Right lung (tissue), 10 donors: ENCODE data around the gene CLP1. TPM values are rescaled to one million over a fixed set of nuclear protein-coding genes. Genes with fewer than 3 reads are reported as not detected.

Source experiments
- DNase-seq, 2 donors: peaks; one replicate each; pipeline ENCODE4 v3.0.0-alpha.2; 2013
- long read RNA-seq, 8 donors: transcript quantifications; one replicate each; lab custom pipeline, GENCODE V29; 2026
- polyA plus RNA-seq, 5 donors: library from polyadenylated mRNA; unstranded; fragments of 120-200 nt; gene quantifications; one replicate each; pipeline versions ENCODE4 v1.2.1 to v1.2.3, GENCODE V29; 2013; ENCODE audit warnings: inconsistent platforms in 1 of 5, low replicate concordance in 1 of 5; ENCODE audit not compliant: insufficient read length in 5 of 5, insufficient read depth in 1 of 5

CLP1 gene
- polyA plus RNA-seq, result 10 to 100 TPM; 12.1 to 16.0 (median 12.8) TPM
- long read RNA-seq, donor 1, transcript CLP1-205 (3 exons, 2,435 nt), result major isoform, 10 of 15 reads
- long read RNA-seq, donor 1, partial matches to known transcripts, result 5 of 15 reads
- long read RNA-seq, donor 1, other reads (novel, unspliced or antisense), result 0 of 15 reads
- long read RNA-seq, donor 2, transcript CLP1-205 (3 exons, 2,435 nt), result major isoform, 8 of 8 reads
- long read RNA-seq, donor 2, partial matches to known transcripts, result 0 of 8 reads
- long read RNA-seq, donor 2, other reads (novel, unspliced or antisense), result 0 of 8 reads
- long read RNA-seq, donor 3, transcript CLP1-205 (3 exons, 2,435 nt), result major isoform, 7 of 12 reads
- long read RNA-seq, donor 3, partial matches to known transcripts, result 5 of 12 reads
- long read RNA-seq, donor 3, other reads (novel, unspliced or antisense), result 0 of 12 reads
- long read RNA-seq, donor 4, partial matches to known transcripts, result 0 of 2 reads
- long read RNA-seq, donor 4, other reads (novel, unspliced or antisense), result 0 of 2 reads
- long read RNA-seq, donor 5, transcript CLP1-205 (3 exons, 2,435 nt), result major isoform, 5 of 6 reads
- long read RNA-seq, donor 5, partial matches to known transcripts, result 0 of 6 reads
- long read RNA-seq, donor 5, other reads (novel, unspliced or antisense), result 0 of 6 reads
- long read RNA-seq, donor 6, transcript CLP1-205 (3 exons, 2,435 nt), result major isoform, 10 of 10 reads
- long read RNA-seq, donor 6, partial matches to known transcripts, result 0 of 10 reads
- long read RNA-seq, donor 6, other reads (novel, unspliced or antisense), result 0 of 10 reads
- long read RNA-seq, donor 7, partial matches to known transcripts, result 0 of 4 reads
- long read RNA-seq, donor 7, other reads (novel, unspliced or antisense), result 0 of 4 reads
- long read RNA-seq, donor 8, transcript CLP1-205 (3 exons, 2,435 nt), result major isoform, 5 of 5 reads
- long read RNA-seq, donor 8, partial matches to known transcripts, result 0 of 5 reads
- long read RNA-seq, donor 8, other reads (novel, unspliced or antisense), result 0 of 5 reads

DNA sequence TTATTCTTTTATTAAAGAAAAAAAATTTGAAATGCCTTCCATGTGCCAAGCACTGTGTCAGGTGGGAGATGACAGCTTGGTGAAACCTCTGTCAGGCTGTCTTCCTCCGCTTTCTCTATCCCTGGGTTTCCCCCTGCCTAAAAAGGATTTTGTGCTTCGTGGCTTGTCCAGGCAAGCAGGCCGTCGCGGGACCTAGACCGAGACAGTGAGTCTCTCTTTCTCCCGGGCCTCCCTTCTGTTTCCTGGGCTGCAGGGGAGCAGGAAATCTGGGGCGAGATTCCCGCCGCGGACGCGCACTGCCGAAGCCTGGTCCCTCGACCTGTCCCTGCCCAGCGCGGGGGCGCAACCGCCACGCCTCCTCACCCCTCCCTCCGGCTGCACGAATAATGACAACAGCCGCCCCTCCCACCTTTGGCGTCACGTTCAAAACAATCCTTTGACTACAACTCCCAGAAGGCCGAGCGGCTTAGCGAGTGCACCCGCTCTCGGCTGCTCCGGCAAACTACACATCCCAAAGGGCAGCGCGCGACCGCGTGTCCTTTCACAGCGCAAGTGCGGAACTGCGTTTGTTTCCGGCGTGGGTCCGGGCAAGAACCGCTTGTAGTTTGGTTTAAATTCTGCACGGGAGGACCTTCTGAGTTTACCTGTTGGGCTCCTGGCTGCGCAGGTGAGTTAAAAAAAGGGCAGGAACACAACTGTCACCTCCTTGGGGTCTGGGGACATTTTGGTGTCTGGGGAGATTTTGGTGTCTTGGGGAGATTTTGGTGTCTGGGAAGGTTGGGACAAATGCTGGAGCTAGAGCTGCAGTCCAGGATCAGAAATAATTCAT, at the start of gene CLP1:
Gene CLP1, plus strand, starts transcription at position 569 of the 829 bp plus-strand sequence. CDS start 1,715 bp downstream, outside the sequence.
- peak; percentile 99 for DNase-seq

DNA sequence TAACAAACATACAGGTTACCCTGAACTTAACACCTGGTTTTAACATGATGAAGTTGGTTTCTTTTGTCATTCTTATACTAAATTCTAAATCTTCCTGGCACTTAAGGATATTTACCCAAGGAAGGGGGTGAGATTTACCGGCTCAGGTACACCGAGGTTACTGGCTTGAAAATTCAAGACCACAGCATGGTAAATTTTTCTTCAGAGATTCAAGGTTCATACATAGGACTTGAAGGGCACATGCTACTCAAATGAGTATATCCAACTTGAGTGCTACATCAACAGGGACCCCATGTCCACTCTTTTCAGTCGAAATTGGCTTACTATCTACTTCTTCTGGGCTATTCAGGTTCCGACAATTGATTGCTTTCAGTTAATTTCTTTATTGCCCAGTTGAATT, 47.4 kb upstream of the CLP1 start:
- no peak for DNase-seq

DNA sequence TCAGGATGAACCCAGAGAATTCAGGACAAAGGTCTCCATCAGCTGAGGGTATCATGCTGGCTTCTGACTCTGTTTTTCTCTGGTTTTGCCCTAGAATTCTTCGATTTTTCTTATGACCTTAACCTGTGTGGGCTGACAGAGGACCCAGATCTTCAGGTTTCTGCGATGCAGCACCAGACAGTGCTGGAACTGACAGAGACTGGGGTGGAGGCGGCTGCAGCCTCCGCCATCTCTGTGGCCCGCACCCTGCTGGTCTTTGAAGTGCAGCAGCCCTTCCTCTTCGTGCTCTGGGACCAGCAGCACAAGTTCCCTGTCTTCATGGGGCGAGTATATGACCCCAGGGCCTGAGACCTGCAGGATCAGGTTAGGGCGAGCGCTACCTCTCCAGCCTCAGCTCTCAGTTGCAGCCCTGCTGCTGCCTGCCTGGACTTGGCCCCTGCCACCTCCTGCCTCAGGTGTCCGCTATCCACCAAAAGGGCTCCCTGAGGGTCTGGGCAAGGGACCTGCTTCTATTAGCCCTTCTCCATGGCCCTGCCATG, 43.3 kb upstream of the CLP1 start:
- DNase-seq, result no peak

DNA sequence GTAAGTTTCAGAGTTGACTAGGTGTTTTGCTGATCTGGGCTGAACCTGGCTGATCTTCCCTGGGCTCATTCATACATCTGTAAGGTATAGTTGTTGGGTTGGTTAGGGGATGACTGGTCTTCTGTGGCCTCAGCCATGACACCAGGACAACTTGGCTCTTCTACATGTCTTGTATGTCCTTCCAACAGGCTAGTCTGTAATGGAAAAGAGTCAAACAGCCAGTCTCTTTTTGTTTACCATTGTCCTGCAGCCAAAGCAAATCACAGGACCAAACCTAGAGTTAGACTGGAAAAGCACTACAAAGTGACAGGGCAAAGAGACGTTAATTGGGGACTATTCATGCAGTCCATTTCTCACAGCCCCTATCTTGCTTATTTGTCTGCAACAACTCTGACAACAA, 42.3 kb upstream of the CLP1 start:
- no peak for DNase-seq

DNA sequence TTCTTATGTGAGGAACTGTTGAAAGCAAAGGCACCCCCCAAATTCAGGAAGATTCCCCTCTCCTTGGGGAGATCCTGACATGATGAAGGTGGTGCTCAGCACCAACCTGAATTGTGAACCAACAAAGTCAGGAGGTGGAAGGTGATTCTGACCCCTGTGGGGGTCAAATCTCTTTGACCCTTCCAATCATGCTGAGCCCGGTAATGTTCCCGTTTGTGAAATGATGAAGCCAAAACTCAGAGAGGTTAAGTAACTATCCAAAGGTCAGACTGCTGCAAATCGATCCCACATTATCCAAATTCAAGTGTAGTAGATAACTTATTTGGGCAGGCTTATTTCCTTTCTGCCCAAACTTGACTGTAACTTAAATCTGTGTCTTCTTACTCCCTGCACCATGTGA, 41.0 kb upstream of the CLP1 start:
- DNase-seq, result no peak

DNA sequence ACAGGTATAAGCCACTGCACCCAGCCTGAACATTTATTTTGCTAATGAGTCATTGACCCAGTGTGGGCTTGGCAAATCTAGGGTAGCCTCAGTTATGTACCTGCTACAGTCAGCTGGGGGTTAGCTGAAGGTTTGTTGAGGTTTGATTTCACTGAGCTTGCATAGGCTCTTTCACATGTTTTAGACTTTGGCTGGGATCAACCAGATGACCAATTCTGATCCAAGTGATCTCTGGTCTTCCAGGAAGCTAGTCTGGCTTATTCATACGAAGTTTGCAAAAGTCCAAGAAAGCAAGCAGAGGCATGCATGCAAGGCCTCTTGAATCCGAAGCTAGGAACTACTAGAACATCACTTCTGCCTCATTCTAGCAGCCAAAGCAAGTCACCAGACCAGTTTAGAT, 39.1 kb upstream of the CLP1 start:
- no peak for DNase-seq

DNA sequence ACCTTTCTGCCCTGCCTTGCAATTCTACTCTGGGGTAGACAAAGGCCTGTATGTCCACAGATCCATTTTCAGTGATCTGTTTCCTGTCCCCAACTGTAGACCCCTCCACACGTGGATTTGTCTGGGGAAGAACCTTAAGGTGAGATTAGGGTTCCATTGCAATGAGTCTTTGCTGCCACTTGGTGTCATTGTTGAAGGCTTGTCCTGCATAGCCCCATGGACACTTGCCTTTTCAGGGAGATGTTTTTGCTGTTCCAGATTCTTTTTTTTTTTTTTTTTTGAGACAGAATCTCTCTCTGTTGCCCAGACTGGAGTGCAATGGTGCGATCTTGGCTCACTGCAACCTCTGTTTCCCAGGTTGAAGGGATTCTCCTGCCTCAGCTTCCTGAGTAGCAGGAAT, 38.2 kb upstream of the CLP1 start:
- no peak for DNase-seq

DNA sequence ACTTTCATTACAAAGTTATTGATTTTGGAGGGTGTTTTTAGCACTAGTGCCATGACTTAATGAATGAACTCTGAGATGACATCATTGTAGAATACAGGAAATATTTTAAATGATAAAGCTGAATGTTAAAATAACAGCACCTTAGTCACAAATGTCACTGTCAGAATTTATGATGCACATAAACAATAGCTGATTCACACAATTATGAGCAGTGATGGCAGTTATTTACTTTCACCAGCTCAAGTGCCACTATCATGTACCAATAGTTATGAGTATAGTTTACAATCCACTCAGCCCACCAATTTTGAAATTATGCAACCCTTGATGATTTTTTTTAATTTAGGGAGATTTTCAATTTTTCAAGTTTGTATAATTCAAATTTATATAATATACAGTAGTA, 37.1 kb upstream of the CLP1 start:
- DNase-seq, result no peak

DNA sequence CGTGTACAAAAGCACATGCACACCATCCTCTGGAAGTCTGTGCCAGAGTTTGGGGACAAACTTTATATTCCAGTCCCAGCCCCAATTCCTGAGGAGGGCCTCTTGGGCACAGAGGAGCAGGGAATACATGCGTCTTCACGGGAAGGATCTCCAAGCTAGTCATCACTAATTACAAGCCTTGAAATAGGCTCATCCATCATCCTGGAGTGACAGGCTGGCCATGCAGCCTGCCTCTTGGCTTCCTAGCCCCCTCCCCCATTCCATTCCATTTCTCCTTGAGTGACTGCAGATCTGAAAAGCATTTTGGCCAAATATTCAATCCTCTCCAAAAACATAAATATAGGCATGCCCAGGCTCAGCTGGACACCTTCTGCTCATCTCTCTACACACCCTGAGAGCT, 35.3 kb upstream of the CLP1 start:
- DNase-seq, result no peak

DNA sequence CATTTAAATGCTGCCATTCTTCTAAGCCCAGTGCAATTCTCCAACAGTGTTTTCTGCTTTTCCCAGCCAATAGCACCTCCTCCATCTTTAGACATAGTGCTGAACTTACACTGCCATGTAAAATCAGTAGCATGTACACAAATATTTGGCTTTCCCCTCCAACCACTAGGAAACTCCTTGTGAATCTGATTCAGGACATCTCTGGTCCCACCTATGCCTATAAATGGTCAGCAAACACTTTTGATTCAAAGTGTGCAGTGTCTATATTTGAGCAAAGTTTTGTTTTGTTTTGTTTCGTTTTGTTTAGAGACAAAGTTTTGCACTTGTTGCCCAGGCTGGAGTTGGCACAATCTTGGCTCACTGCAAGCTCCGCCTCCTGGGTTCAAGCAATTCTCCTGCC, 32.7 kb upstream of the CLP1 start:
- DNase-seq, result no peak

DNA sequence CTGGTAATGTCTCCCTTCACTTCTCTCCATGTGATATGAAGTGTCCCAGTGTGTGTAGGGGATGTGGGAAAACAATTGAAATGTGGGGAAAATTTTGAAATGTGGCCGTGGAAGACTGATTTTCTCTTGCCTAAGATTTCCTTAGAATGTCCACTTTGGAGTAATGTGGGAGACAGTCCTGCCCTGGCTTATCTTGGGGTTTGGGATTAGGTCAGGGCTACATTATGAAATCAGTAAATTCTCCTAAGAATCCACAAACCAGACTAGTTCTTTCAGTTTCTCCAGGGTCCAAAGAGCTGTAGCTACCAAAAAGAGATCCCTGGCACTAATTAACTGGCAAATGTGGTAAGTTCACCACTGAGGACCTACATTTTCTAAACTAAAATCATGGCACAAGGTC, 30.7 kb upstream of the CLP1 start:
- no peak for DNase-seq

DNA sequence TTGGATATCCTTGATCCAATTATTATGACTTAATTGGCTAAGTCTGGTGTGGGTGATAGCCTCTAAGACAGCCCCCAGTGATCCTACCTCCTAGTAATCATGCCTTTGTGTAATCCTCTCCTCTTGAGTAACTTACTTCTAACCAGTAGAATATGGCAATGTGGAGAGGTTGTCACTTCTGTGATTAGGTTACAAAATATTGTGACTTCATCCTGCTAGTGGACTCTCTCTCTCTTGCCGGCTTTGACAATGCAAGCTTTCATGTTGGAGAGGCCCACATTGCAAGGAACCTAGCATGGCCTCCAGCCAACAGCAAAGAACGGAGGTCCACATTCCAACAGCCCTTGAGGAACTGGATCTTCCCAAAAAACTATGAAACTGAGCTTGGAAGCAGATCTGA, 27.4 kb upstream of the CLP1 start:
- DNase-seq, result no peak

DNA sequence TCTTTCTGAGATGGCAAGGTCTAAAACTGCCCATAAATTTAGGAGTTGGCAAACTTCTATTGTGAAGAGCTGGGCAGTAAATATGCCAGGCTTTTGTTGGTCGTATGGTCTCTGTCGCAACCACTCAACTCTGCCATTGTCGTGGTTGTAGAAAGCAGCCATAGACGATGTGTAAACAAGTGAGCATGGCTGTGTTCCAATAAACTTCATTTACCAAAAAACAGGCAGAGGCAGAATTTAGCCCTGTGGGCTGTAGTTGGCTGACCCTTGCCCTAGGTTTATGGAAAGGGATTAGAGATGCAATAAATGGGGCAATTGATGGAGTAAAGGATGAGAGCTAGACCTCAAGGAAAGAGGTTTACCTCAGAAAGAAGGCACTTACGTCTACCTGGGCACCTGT, 25.4 kb upstream of the CLP1 start:
- DNase-seq, result no peak

DNA sequence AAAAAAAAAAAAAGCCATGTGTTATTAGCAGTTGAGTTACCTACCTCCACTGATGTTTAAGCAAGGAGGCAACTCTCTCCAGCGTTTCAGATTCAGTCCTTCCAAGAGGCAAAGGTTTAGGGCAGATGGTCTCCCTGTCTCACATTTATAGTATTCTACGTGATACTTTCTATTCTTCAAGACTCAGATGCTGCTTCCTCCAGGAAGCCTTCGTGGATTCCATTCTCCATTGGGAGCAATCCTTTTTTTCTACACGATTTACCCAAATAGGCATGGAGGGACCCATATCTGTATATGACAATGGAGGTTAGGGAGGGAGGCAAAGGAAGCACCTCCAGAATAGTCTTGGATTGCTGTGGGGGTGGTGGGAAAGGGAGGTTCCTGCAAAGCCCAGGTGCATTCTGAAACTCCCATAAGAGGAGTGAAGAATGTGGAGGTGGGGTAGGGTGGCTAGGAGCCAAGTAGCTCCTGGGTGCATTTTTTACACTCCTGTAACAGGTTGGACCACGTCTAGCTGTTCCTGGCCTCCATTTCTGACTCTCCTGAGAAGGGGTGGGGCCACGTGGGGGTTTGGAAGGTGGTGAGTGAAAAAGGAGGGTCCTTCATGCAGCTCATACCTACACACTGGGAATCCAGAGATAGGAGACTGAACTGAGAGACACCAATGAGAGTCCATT, 24.0 kb upstream of the CLP1 start:
- DNase-seq, result no peak

DNA sequence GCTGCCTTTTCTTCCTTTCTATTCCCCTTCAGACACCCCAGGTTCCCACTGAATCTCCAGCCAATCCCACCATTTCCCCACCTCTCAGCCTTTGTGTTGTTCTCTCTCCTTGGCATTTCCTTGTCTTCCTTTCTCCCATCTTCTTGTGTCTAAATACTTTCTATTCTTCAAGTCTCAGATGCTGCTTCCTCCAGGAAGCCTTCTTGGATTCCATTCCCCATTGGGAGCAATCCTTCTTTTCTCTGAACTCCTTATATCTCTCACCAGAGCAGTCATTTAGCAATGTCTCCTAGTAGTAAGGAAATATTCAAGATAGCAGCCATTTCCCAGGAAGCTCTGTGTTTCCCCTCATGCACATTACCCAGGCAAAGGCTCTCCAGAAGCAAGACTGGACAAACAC, 23.3 kb upstream of the CLP1 start:
- no peak for DNase-seq

DNA sequence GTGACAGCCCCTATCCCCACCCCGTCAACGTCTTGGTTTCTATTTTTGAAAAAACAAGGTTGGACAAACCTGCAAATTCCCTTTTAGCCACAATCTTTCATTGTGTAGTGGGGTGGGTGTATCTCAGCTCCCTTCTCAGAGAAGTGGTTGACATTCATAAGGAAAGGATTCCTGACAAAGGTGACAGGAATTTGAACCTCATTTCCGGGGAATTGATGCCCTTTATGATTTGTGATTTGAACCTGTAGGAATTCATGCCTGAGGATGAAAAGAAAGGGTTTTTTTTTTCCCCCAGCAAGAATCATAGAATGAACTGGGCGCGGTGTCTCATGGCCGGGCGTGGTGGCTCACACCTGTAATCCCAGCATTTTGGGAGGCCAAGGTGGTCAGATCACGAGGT, 22.3 kb upstream of the CLP1 start:
- no peak for DNase-seq

DNA sequence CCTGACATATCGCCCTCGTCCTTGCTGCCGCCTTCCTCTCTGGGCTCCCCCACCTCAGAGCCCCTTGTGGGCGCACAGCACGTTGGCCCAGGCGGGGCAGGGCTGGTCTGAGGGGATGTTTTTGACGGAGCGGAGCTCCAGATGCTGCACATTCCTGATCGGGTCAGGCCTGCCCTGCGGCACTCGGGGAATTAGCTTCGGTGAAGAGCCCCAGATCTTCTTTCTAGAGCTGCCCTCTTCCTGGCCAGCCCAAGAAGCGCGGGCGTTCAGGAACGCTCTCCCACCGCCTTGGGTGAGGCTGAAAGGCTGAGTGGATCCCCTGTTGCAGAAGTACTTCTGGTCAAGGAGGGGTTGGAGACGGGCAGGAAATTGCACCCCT, 19.9 kb upstream of the CLP1 start:
- DNase-seq, result no peak

DNA sequence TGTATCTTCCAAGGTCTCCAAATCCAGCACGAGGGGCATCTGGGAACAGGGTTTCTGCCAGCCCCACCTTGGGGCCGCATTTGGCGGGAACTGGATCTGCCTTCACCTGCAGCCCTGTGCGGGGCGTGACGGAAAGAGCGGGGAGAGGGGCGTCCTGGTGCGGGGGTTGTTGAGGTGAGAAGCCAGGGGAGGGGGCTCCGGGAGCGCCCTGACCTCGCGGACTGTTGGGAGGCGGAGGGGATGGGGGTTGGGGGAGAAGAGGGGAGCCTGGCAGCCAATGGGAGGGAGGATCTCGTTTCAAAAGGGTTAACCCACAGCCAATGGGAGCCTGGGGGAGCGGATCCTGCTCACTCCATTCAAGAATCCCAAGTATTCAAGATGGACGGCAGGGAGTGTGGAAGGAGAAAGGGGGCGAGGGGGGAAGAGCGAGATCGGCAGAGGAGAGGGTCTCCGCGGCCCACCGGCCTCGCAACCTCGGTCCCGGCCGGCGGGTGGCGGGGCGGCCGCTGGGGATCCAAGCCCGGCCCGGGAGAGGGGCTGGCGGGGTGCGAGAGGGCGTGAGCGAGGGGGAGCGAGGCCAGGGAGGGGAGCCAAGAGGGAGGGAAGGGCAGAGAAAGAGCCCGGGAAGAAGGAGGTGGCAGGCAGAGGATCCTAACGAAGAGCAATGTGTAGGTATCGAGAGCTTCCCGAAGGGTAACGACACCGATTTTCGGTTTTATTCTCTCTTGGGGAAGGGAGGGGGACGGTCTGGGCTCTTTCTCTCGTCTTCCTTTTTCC, 19.4 kb upstream of the CLP1 start:
- peak; percentile 87 to 90 for DNase-seq

DNA sequence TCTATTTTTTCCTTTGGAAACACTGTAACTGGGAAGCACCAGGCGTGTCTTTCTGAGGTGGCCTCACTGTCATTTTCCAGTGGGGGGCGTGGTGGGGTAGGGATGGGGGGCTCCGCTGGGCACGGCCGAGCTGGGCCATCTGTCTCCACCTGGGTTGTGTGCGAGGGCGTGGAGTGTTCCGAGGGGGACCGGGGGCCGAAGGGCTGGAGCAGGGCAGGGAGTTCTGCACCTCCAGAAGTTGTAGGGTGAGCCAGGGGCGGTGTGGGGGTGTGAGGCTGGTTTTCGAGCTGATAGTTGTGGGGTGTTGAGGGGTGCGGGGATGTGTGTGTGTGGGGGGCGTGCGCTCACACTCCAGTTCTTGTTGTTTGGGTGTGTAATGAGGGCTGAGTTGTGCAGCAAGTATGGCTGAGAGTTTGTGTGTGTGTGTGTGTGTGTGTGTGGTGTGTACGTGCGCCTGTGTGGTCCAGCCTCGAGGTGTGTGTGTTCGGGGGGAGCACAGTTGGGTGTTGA, 18.7 kb upstream of the CLP1 start:
- DNase-seq, result no peak
